ENCODE measurements around the gene TAF6L.
A peak's percentile ranks its signal among the peaks of the same experiment; 100 is the strongest.
"Not testable (repeated sequence)": the region's sequence is repeated elsewhere in the genome, so short reads cannot be mapped to it uniquely, and the experiment has no call there.

Gene TAF6L

GRCh38 chr11:62805961-62806441 lies 34.8 kb downstream of the TAF6L start:
- peak in 3 of 4 experiments; percentile 11 to 20 (median 15) for DNase-seq

- peak; percentile 84 to 94 (median 91) for DNase-seq
Observed at GRCh38 chr11:62806611-62807121, 35.5 kb downstream of the TAF6L start.

GRCh38 chr11:62810748-62811147 lies 39.6 kb downstream of the TAF6L start:
- DNase-seq = no peak

GRCh38 chr11:62811659-62812058 lies 40.5 kb downstream of the TAF6L start:
- DNase-seq = no peak

GRCh38 chr11:62816557-62816956 lies 45.4 kb downstream of the TAF6L start:
- DNase-seq = peak in 3 of 4 experiments; percentile 53 to 72 (median 71)

- DNase-seq = peak in 2 of 4 experiments; percentile 35 to 41
Observed at GRCh38 chr11:62817129-62817528, 45.9 kb downstream of the TAF6L start.

GRCh38 chr11:62823677-62824076 lies 52.5 kb downstream of the TAF6L start:
- no peak for DNase-seq

GRCh38 chr11:62828130-62828529 lies 56.9 kb downstream of the TAF6L start:
- DNase-seq = not testable (repeated sequence)

- DNase-seq = no peak
Observed at GRCh38 chr11:62830904-62831519, 59.8 kb downstream of the TAF6L start.

GRCh38 chr11:62831520-62832335 lies 60.5 kb downstream of the TAF6L start, which contains the start of gene STX5:
TSS of gene STX5 (minus strand) at chr11:62832051. CDS start at chr11:62831243, 808 bp downstream.
- peak; percentile 99 to 100 (median 99) for DNase-seq

GRCh38 chr11:62832336-62833234 lies 61.4 kb downstream of the TAF6L start, which contains the start of gene TEX54:
TSS of gene TEX54 (minus strand) at chr11:62832841.
- DNase-seq = peak in 3 of 4 experiments; percentile 49 to 68 (median 53)

- no peak for DNase-seq
Observed at GRCh38 chr11:62835336-62835735, 64.1 kb downstream of the TAF6L start.

Data from suppressor macrophage (primary cell).